Activated CD8-positive, alpha-beta memory T cell treated with anti-CD3 and anti-CD28 coated beads for 36 hours (primary cell): ENCODE data around the gene SIAH1. TPM values are rescaled to one million over a fixed set of nuclear protein-coding genes. Genes with fewer than 3 reads are reported as not detected.
"Not testable (repeated sequence)": the region's sequence is repeated elsewhere in the genome, so short reads cannot be mapped to it uniquely, and the experiment has no call there.

Source experiments
- CTCF ChIA-PET: fragments of 350-600 bp; sonication (Branson Sonifier 250); formaldehyde crosslinking; loops from one replicate; lab custom pipeline; 2021; ENCODE audit warnings: antibody characterized with exemption; lab: Charles Lee
- POLR2A ChIA-PET: fragments of 350-600 bp; sonication (Branson Sonifier 250); formaldehyde crosslinking; loops from one replicate; lab custom pipeline; 2021; ENCODE audit warnings: antibody characterized with exemption; lab: Charles Lee
- total RNA-seq, 2 experiments: library from RNA; stranded (reverse); gene quantifications; one replicate each; pipeline ENCODE4 v1.2.3, GENCODE V29; 2021

SIAH1 gene
- total RNA-seq: 10 to 100 TPM; 13.1 to 14.4 TPM

- ChIA-PET CTCF (interaction anchor here (3.4 kb wide), 1 partner anchor 238 kb away, joined by 11 read pairs; no protein-coding TSS in a partner anchor), POLR2A (interaction anchor here (0.8 to 1.4 kb wide), 4 partner anchors 19 to 227 kb away, joined by 3 to 14 read pairs (median 5); partner anchors contain the start of gene N4BP1)
Measured at GRCh38 chr16:48385253-48386150, at the start of gene SIAH1. TSS of gene SIAH1 (minus strand) at chr16:48385413. CDS start at chr16:48362428, 22,985 bp downstream.

GRCh38 chr16:48434653-48435317 is 49.6 kb upstream of the SIAH1 start:
- ChIA-PET CTCF (interaction anchor here (0.6 kb wide), 1 partner anchor 47 kb away, joined by 3 read pairs; no protein-coding TSS in a partner anchor), POLR2A (no interaction called here)

- ChIA-PET POLR2A (no interaction called here), CTCF (interaction anchor here (0.6 kb wide), 1 partner anchor 48 kb away, joined by 3 read pairs; no protein-coding TSS in a partner anchor)
Measured at GRCh38 chr16:48433850-48434530, 48.8 kb upstream of the SIAH1 start.

- ChIA-PET CTCF (no interaction called here), POLR2A (no interaction called here)
Measured at GRCh38 chr16:48433116-48433849, 48.1 kb upstream of the SIAH1 start.

- ChIA-PET POLR2A (no interaction called here), CTCF (no interaction called here)
Measured at GRCh38 chr16:48432136-48432535, 46.9 kb upstream of the SIAH1 start.

- ChIA-PET POLR2A (no interaction called here), CTCF (no interaction called here)
Measured at GRCh38 chr16:48430890-48431289, 45.7 kb upstream of the SIAH1 start.

GRCh38 chr16:48426244-48427141 is 41.3 kb upstream of the SIAH1 start:
- POLR2A ChIA-PET: no interaction called here
- CTCF ChIA-PET: no interaction called here

- POLR2A ChIA-PET: no interaction called here
- CTCF ChIA-PET: no interaction called here
Measured at GRCh38 chr16:48422537-48422936, 37.3 kb upstream of the SIAH1 start.

GRCh38 chr16:48421741-48422140 is 36.5 kb upstream of the SIAH1 start:
- CTCF ChIA-PET: interaction anchor here (1.2 kb wide), 1 partner anchor 21 kb away, joined by 3 read pairs; no protein-coding TSS in a partner anchor

GRCh38 chr16:48420437-48420836 is 35.2 kb upstream of the SIAH1 start:
- ChIA-PET POLR2A (no interaction called here), CTCF (no interaction called here)

More at GRCh38 chr16:48421741-48422140, 36.5 kb upstream of the SIAH1 start:
- POLR2A ChIA-PET: no interaction called here

- CTCF ChIA-PET, POLR2A ChIA-PET: not testable (repeated sequence)
Measured at GRCh38 chr16:48416617-48417016, 31.4 kb upstream of the SIAH1 start.

GRCh38 chr16:48413272-48413671 is 28.1 kb upstream of the SIAH1 start:
- CTCF ChIA-PET: no interaction called here
- POLR2A ChIA-PET: no interaction called here

- ChIA-PET CTCF (no interaction called here), POLR2A (interaction anchor here (0.7 kb wide), 1 partner anchor 41 kb away, joined by 7 read pairs; no protein-coding TSS in a partner anchor)
Measured at GRCh38 chr16:48409839-48410632, 24.8 kb upstream of the SIAH1 start.

- ChIA-PET POLR2A (no interaction called here), CTCF (interaction anchor here (1.1 kb wide), 1 partner anchor 222 kb away, joined by 3 read pairs; no protein-coding TSS in a partner anchor)
Measured at GRCh38 chr16:48408688-48409087, 23.5 kb upstream of the SIAH1 start.

- ChIA-PET POLR2A (no interaction called here), CTCF (no interaction called here)
Measured at GRCh38 chr16:48405907-48406306, 20.7 kb upstream of the SIAH1 start.

GRCh38 chr16:48405153-48405552 is 19.9 kb upstream of the SIAH1 start:
- ChIA-PET CTCF (no interaction called here), POLR2A (no interaction called here)

- POLR2A ChIA-PET, CTCF ChIA-PET: not testable (repeated sequence)
Measured at GRCh38 chr16:48402547-48402946, 17.3 kb upstream of the SIAH1 start.
